H1 (cell line): ENCODE data around the gene URB2.

Experiments
- ATF2 ChIP-seq: IDR thresholded peaks from 2 replicates; pipeline ENCODE4 v1.6.1; 2012; ENCODE audit warnings: low read length, inconsistent platforms
- POLR2AphosphoS5 ChIP-seq: IDR thresholded peaks from 2 replicates; pipeline ENCODE4 v1.6.1; 2011; ENCODE audit warnings: low read depth, low read length
- SIX5 ChIP-seq: IDR thresholded peaks from 2 replicates; pipeline ENCODE4 v1.6.1; 2011; ENCODE audit warnings: mild to moderate bottlenecking, low read depth, low read length
- TF ChIP-seq, protein P1 (sequence below), 3 experiments: IDR thresholded peaks; 1 replicate in 2 of 3; 2 replicates in 1 of 3; pipeline versions ENCODE4 v1.5.1 to v1.6.1; 2011; ENCODE audit warnings: low read length in 3 of 3, mild to moderate bottlenecking in 3 of 3, inconsistent platforms in 2 of 3, low read depth in 1 of 3, moderate library complexity in 1 of 3; ENCODE audit not compliant: insufficient read depth in 1 of 3; ENCODE audit errors: control extremely low read depth in 1 of 3

DNA sequence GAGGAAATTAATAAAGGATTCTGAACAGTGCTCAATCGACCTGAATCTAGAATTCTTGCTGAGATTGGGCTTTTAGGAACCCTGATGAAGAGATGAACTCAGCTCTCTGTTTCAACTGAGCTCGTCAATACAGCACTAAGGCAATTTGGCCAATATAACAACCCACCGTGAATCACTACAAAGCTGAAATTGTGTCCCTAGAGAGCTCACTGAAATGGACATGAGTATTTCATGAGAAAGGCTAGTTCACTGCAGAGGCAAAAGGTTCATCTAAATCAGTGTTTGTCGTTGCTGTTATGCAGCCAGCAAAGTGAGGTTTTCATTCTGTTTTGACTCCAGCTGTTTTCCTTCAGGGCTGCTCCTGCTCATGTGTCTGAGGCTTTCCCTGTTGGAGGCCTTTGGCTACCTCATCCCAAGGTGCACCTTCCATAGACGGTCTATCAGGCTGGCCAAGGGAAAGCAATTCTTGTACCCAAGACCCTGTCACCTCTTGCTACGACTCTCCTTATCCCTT, 83.5 kb downstream of the URB2 start:
- TF ChIP-seq POLR2AphosphoS5 (no peak), ATF2 (no peak), SIX5 (no peak)
- TF ChIP-seq, protein P1, sequence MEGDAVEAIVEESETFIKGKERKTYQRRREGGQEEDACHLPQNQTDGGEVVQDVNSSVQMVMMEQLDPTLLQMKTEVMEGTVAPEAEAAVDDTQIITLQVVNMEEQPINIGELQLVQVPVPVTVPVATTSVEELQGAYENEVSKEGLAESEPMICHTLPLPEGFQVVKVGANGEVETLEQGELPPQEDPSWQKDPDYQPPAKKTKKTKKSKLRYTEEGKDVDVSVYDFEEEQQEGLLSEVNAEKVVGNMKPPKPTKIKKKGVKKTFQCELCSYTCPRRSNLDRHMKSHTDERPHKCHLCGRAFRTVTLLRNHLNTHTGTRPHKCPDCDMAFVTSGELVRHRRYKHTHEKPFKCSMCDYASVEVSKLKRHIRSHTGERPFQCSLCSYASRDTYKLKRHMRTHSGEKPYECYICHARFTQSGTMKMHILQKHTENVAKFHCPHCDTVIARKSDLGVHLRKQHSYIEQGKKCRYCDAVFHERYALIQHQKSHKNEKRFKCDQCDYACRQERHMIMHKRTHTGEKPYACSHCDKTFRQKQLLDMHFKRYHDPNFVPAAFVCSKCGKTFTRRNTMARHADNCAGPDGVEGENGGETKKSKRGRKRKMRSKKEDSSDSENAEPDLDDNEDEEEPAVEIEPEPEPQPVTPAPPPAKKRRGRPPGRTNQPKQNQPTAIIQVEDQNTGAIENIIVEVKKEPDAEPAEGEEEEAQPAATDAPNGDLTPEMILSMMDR (IDR thresholded peaks at IDR 0.05; ENCODE audit: control extremely low read depth in 1 of 3, insufficient read depth in 1 of 3, low read depth in 1 of 3, low read length in 3 of 3): no peak
